UCSD-AML1 (cell line): ENCODE results near the gene SLCO2B1.

Source experiments
- DNase-seq: peaks from one replicate; lab custom pipeline; 2025; ENCODE audit not compliant: unreplicated experiment; lab: John Stamatoyannopoulos, UW

The SLCO2B1 gene

GRCh38 chr11:75144716-75145014 is 6.2 kb upstream of the SLCO2B1 start:
- DNase-seq, result no peak

DNA sequence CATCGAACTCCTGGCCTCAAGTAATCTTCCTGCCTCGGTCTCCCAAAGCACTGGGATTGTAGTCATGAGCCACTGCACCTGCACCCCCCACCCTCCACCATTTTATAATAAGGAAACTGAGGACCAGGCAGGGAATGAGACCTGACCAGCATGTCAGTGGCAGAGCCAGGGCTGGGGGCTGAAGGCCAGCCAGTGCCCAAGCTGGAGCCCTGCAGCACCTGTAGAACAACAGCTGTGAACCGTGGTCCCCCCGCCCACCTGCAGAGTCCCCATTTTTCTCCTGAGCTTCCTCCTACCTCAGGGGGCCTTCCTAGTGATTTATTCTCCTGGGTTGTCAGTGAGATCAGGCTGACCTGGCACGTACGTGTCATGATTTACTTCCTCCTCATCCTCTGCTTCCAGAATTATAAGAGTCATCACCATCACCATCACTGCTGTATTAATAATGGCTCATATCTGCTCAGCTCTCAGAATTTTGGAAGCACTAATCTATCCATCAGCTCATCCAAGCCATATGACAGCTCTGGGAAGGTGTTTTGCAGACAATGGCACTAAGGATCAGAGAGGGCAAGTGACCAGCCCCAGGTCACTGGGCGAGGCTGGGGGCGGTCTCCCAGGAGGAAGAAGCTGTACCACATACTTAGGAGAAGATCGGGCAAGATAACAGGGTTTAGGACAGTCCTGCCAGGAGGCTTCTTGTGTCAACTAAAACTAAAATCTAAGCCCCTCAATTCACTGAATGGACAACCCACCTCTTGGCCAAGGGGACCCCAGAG is 5.5 kb upstream of the SLCO2B1 start:
- DNase-seq, result no peak

GRCh38 chr11:75145972-75146519 is 4.9 kb upstream of the SLCO2B1 start:
- DNase-seq, result no peak

DNA sequence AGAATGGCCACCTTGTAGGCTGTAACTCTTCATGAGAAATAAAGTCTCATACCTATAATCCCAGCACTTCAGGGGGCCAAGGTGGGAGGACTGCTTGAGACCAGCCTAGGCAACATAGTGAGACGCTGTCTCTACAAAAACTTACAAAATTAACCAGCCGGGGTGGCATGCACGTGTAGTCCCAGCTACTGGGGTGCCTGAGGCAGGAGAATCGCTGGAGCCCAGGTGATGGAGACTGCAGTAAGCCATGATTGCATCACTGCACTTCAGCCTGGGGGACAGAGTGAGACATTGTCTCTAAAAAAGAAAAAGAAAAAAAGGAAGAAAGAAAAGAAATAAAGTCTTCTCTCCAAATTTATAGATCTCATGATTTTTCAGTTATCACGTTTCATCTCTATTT is 4.2 kb upstream of the SLCO2B1 start:
- DNase-seq, result no peak

DNA sequence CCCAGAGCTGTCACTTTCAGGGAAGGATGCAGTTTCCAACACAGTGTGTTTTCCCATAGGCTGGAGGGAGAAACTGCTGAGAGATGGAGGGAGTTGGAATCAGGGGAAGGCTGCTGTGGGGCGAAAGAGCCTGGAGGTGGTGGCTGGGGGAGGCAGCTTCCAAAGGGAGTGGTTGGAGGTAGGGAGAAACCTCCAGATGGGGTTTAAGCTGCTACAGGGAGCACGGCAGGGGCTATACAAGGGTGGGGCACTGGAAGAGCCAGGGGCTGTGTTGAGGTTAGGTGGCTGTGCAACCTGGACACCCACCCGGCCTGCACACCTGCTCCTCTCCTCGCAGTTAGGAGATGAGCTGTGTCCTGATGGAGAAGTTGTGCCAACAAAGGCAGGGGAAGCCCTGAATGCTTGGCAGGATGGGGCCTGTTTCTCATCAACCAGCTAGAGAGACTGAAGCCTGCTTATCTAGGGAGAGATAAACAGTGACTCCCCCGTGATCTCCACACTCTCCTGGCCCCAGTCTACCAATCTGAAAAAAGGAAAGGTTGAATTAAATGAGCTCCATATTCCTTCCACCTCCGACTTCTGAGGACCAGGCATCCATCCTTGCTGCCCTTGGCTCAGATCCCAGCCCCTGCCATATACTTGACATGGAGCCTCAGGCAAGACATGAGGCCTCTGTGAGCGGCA is 3.6 kb upstream of the SLCO2B1 start:
- DNase-seq, result no peak

GRCh38 chr11:75147875-75148263 is 3.0 kb upstream of the SLCO2B1 start:
- DNase-seq, result peak; percentile 50

- no peak for DNase-seq
Measured at GRCh38 chr11:75148436-75148983, 2.4 kb upstream of the SLCO2B1 start.

DNA sequence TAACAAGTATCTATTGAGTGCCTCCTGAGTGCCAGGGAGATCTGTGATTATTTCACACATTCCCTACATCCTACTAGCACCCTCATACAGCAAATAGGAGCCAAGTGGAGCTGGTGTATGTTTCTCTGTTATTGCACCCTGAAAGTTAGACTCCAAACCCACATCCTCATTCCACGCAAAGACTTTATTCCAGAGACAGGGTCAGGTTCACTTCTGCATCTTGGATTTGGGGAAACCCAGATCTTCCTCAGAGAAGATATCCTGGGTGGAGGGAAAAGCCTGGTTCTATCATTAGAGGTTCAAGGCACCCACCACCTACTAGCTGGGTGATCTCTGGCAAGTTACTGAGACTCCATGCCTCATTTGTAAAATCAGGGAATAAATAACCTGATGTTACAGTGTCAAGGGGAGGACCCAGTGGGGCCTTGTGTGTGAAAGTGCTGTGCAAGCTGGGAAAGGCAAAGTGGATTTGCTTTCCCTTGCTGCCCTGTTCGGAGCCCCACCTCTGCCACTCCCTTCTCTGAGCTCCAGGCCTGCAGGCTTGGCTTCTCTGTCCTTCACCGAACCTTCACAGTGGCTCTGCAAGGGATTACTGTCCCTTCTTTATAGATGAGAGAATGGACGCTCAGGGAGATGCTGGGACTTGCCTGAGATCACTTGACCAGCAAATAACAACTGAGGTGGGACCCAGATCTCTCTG is 991 bp upstream of the SLCO2B1 start:
- DNase-seq, result no peak

DNA sequence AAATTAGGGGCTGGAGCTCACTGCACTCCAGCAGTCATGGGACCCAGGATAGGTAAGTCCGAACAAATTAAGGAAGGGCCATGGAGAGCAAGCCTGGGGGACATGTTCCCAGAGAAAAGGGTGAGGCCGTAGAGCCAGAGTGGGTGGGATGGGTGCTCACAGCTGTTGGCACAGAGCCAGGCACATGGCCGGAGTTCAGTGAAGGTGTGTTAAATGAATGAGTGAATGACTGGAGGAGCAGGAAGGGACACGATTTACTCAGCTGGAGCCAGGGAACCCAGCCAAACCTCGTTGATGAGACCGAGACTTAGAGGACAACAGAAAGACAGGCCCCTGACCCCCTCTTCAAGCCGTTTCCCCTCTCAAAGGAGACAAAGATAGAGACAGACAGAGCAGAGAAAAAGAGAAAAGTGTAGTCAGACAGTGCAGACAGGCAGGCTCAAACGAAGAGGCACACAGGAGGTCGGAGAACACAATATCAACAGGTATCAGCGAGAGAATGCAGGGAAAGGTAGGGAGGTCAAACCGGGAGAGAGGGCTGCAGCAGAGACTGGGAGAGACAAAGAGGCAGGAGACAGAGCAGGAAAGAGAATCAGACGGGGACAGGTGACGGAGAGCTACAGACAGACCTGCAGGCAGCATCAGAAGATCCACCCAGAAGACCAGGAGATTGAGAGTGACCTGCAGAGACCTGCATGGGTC is 590 bp downstream of the SLCO2B1 start:
- no peak for DNase-seq

GRCh38 chr11:75152090-75152489 is 1.2 kb downstream of the SLCO2B1 start:
- DNase-seq, result no peak

DNA sequence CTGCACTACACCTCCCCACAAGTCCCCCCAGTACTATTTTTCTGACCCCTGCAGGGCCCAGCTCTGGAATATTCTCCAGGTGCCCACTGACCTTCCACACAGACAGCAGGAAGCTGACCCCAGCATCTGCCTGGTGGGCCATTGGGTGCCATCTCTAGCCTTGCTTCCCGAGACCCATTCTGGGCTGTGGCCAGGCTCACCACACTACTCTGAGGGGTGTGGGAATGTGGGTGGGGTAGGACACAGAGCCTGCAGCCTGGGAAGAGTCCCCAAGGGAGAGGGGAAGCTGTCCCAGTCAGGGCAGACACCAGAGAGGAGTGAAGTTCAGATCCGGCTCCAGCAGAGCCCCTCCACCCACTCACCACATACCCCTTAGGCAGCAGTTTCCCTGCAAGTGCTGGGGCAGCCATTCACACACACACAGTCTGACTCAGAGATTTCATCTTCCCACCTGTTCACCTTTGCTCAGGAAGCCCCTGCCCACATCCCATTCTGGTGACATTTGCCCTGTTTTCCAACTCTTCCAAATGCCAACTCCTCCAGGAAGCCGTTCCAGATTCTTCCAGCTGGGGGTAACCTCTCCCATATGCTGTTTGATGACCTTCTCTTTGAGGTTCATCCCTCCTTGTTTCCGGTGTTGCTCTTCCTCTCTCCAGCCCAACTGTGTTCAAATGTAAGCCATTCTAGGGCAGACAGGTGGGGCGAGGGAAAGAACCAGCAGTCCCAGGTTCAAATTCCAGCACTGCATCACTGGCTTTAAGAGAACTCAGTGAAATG is 1.9 kb downstream of the SLCO2B1 start:
- DNase-seq, result no peak

DNA sequence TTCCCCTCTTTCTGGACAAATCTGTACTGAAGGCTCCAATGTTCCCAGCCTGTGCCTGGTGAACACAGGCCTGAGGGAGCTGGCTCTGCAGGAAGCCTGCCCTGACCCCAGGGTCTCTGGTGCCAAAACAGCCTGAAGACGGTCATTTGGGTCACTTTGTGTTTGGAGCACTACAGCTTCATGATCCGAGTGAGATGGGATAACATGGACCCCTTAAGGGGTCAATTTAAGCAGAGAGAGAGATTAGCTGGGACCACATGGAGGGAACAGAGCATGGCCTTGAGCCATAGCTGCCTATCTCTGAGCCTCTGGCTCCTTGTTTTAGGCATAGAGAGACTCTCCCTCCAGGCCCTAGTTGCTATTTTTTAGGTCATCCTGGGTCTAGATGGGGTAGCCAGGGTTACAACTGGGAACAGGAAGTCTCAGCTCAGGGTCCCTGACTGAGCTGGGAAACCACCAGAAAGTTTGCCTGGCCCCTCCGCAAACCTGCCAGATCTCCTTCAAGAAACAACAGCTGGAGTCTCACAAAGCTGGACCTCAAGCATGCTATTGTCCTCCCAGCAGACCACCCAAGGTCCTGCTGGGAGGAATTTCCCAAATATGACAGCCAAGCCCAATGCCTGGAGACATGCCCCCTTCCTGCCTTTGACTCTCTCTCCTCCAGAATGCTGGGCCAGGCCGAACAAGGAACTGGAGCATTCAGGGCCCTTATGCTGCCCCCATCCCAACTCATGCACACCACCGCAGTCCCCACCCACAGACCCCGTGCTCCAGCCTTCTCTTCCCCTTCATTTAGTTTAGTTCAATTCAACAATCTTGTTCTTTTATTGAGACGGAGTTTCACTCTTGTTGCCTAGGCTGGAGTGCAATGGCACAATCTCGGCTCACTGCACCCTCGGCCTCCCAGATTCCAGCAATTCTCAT is 4.0 kb downstream of the SLCO2B1 start:
- DNase-seq, result no peak

DNA sequence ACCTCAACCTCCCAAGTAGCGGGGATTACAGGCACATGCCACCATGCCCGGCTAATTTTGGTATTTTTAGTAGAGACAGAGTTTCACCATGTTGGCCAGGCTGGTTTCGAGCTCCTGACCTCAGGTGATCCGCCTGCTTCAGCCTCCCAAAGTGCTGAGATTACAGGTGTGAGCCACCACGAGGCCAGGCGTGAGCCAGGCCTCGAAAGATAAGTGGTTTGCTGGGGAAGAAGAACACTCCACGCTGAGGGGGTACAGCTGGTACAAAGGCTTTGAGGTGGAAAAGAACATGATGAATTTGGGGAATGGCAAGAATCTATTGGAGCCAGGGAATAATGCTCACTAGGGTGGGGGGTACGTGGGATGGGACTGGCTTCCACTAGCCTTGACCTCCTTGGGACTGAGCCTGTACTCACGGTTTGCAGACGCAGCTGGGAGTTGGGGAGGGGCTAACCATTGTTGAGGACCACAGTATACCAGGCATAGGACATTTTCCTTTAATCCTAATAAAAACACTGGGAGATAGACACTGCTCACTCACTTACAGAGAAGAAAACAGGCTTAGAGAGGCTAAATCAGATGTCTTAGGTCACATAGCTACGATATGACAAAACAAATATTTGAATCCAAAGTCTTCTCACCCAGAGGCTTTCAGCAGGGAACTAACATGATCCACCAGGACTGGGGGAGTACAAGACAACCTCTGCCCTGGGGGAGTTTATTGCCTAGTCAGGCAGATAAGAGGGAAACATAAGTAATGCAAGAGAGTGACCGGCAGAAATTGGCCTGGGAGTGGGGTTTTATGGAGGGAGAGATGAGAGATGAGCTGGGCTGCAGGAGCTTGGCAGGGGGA is 4.9 kb downstream of the SLCO2B1 start:
- no peak for DNase-seq

DNA sequence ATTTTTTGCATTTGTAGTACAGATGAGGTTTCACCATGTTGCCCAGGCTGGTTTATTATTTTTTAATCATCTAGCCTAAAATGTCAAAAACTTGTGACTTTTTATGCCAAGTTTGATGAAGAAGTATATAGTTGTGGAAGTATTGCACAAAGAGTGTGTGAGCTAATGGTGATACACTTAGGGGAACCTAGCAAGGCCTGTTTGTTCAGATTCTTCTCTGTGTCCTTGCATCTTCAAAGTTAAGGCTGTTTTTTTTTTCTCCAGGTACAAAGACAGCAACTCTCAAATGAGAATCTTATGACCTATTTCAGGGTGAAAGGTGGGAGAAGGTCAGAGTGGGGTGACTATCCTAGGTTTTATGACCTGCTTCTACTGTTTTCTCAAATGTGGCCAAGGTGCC is 7.3 kb downstream of the SLCO2B1 start:
- no peak for DNase-seq

DNA sequence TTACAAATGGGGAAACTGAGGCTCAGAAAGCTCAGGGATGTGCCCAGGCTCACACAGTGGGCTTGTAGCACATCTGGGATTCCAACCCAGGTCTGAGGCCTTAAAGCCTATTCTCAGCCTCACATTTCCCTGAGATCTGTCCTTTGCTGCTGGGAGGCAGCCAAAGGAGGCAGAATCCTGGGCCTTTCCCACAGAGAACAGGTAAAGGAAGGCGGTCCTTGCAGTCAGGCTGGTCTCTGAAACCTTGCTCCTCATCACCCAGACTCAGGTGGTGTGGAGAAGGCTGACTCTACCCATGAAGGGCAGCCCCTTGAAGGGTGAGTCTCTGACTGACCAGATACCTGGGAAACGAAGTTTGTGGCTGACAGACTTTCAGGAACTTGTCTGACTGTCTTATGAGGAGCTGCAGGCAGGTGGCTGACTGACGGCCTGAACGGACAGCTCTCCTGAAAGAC is 7.8 kb downstream of the SLCO2B1 start:
- no peak for DNase-seq

DNA sequence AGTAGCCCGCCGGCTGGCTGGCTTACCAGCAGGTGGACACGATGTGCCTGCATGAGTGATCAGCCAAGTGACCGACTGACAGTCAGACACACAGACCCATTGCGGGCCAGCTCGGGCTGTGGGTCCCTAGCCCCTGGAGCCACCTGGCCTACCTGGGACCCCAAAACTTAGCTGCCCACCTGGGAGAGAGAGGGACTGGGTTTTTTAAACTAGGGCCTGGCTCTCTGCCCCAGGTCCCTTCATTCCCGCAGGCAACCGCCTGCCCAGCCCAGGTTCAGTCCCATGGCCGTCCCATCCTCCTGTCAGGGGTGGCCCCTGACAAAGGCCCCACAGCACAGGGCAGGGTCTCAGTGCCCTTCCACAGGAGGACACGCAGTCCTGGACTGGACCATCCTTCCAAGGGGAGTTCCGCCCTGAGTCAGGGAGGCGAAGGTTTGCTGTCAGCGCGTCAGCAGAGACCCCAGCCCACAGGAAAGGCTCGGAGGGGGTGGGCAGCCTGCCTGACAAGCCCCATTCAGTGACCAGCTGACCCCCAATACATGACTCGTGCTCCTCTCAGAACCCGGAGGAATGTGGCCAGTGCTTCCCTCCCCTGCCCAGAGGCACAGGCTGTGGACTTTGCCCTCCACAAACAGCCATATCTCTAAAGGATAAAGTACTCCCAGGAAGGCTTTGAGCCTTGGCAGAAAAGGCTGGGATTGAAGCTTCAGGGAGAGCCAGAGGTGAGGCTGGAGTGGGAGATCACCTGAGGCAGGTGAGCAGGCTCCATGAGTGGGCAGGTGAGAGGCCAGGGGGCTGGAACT is 8.4 kb downstream of the SLCO2B1 start:
- DNase-seq, result no peak

- DNase-seq, result peak; percentile 54
Measured at GRCh38 chr11:75160220-75160757, 9.4 kb downstream of the SLCO2B1 start.
